Measurements from ENCODE around the gene TMCC3.

TMCC3 gene

DNA sequence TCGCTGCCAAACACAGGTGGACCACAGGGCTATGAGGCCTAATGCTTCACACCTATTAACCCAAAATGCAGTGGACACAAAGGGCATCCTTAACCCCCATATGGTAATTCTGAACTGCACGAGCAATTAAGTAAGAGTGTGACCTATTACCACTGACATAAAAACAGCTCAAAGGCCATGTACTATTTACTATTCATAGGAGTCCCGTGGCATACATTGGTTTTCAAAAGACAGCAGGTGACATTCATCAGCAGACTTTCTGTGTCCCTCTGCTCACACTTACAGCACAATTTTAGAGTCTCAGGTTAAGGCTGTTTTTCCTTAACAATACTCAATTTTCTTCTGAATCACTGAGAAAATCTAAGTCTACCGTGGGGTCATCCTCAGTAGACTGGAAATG is 23.1 kb upstream of the TMCC3 start:
- no peak for DNase-seq

GRCh38 chr12:94671917-94672316 is 21.6 kb upstream of the TMCC3 start:
- DNase-seq: peak; percentile 76

DNA sequence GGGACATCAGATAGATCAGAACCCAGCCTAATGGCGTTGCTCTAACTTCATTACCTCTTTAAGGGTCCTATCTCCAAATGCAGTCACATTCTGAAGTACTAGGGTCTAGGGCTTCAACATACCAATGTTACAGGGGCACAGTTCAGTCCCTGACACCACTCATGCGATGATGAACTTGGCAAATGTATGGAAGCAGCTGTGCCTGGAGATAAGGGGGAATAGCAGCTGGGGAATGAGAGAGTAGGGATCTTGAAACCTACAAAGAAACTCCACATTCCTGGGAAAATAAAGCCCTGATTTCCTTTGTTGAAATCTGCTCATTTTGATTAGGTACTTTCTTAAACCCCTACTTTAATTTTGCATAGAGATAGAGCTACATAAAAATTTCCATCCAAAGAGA is 20.5 kb upstream of the TMCC3 start:
- DNase-seq: no peak

DNA sequence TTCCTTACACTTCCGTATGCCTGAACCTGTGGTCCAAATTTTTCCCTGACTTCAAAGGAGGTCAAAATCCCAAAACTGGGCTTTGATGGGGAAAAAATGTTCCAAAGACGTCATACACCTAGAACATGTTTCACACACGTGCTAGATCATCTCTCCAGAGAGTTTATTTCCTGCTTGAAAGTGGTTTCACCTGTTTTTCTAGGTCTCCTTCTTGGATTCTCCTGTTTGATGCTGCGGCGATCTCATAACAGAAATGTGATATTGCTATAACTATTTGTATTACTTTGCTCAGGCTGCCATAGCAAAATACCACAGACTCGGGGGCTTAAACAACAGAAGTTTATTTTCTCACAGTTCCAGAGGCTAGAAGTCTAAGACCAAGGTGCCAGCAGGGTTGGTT is 19.7 kb upstream of the TMCC3 start:
- DNase-seq: no peak

GRCh38 chr12:94667031-94667540 is 16.7 kb upstream of the TMCC3 start:
- DNase-seq: no peak

DNA sequence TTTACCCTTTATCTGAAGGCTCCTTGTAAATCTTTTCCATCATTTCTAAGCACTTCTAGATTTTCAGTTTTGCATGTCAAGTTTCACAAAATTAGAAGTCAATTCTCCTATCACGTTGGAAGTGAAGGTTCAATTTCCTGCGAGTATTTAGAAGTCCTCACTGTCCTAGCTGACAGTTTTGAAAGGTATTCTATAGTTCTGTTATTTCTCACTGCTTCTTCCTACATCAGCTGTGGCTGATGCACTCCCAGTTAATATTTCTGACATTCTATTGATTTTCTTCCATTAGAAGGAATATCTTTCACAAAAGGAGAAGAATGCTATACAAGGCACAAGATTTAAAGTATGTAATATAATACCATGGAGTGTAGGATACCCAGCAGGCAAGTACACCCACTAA is 15.8 kb upstream of the TMCC3 start:
- no peak for DNase-seq

GRCh38 chr12:94663702-94664101 is 13.3 kb upstream of the TMCC3 start:
- DNase-seq: no peak

DNA sequence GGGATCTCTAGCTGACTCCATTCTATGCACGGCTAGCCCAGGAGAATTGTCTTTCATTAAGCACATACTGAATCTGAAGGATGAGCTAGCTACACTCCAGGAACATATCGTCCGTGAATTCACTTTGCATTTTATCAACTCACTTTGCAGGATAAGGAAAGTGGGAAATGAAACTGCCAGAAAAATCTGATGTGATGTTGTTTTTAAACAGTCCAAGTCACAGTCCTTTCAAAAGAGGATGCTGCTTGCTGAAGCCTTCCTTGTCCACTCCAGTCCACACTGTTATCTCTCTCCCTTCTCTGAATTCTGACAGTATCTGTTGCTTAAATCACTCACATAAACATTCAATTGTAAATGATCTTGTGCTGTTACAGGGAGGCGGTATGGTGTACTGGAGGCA is 12.7 kb upstream of the TMCC3 start:
- DNase-seq: no peak

- no peak for DNase-seq
Observed at GRCh38 chr12:94660436-94660835, 10.1 kb upstream of the TMCC3 start.

DNA sequence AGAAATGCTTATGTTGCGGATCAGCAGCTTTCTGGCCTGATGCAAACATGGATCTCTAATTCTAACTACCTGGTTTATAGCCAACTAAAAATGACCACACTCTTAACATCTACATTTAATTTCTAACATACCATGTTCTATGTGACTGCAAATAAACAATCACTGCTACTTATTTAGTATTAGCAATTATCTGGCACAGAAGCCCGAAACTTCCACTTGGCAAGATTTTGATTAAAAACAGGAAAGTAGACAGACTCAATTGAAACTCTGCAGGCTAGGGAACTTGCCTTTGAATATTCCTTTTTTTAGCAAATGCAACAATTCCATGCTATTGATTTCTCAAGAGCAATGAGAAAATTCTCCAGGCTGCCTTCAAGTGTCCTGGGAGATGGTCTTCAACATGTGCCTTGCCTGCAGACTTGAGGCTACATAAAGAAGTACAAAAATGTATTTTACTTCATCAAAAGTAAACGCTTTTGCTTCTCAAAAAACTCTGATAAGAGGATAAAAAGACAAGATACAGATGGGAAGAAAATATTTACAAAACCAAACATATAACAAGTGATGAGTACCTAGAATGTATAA is 9.1 kb upstream of the TMCC3 start:
- no peak for DNase-seq

GRCh38 chr12:94658931-94659330 is 8.6 kb upstream of the TMCC3 start:
- no peak for DNase-seq

- DNase-seq: no peak
Observed at GRCh38 chr12:94656556-94656955, 6.2 kb upstream of the TMCC3 start.

GRCh38 chr12:94649349-94650142 is 811 bp downstream of the TMCC3 start:
- DNase-seq: peak; percentile 63

GRCh38 chr12:94648578-94648977 is 1.8 kb downstream of the TMCC3 start:
- no peak for DNase-seq

- DNase-seq: no peak
Observed at GRCh38 chr12:94644141-94644979, 6.0 kb downstream of the TMCC3 start.

GRCh38 chr12:94643606-94644005 is 6.8 kb downstream of the TMCC3 start:
- DNase-seq: no peak

DNA sequence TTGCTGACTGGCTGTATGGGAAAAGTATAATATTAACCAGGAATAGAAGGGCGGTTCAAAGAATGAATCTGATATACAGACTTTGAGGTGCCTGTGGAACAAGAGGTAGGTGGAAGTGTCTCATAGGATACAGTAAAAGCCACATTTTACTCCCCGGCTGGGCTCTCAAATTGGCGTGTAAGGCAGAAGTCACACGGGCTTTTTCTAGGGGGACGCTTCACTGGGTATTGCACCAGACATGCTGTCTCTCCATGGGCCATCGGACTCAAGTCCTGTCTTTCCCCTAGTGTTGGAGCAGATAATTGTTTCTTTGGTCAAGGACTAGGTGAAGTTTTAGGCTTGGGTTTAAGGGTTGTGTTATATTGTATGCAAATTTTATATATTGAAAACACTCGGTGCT is 9.1 kb downstream of the TMCC3 start:
- no peak for DNase-seq

- no peak for DNase-seq
Observed at GRCh38 chr12:94640134-94640928, 10.0 kb downstream of the TMCC3 start.

DNA sequence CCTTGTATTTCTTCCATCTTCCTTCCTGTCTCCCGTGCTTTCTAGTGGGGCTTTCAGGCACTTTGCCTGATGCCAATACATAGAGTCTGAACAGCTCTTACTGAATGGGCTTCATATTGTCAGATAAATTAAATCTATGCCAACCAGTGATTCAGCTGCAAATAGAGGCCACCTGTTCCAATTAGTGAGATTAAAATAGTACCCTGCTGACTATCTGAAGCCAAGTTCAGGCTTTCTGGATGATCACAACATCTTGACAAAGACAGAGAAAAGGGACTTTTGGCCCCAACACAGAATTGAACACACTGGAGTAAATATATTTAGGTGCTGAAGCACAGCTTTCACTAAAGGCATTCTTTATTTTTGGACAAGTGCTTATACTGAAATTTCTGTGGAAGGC is 11.8 kb downstream of the TMCC3 start:
- no peak for DNase-seq

DNA sequence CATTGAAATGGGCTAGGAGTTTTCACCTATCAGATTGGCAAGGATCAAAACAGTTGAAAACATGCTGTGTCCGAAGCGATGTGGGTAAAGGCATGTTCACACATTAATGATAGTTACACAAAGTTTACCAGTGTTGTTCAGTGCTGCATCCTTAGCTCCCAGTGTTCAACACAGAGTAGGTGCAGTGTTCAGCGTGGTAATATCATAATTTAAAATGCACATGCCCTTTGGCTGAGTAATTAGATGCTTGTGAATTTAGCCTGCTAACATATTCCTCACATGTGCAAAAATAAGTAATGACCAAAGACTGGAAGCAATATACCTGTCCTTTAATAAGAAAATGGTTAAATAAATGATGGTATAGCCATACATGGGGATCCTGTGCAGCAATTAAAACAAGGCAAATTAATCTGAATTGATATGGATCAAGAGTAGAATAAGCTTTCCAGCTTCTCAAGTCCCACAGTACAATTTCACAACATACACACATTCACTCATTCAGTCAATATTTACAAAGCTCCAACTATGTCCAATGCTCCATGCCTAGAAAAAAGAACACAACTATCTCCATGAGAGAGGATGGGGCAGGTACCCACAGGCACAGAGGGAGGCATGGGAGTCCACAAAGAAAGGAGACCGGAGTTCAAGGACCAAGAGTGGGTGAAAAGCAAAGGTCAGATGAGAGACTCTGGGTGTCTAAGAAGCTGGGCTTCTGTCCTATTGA is 12.8 kb downstream of the TMCC3 start:
- DNase-seq: no peak

GRCh38 chr12:94636462-94637085 is 13.8 kb downstream of the TMCC3 start:
- DNase-seq: no peak

DNA sequence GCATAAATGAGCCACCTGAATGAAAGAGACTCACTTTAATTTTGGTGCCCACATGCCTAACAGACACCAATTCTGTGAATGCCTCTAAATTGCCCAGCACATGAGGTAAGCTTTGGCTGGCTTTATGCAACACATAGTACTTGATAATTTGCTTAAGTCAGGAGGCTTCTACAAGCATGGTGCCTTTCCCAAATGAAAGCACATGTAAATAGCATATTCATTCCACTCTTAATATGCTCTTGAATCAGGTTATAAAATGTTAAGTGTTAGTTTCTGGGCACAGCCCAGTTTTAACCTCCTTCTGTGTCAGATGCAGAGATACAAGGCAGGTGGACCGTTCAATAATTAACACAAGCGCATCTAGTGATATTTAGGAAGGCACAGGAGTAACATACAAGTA is 15.6 kb downstream of the TMCC3 start:
- no peak for DNase-seq

Data from NCI-H69 (cell line).